MCF 10A (cell line): ENCODE results near the gene MRGPRE. TPM values are rescaled to one million over a fixed set of nuclear protein-coding genes. Genes with fewer than 3 reads are reported as not detected.
"Not testable (repeated sequence)": the region's sequence is repeated elsewhere in the genome, so short reads cannot be mapped to it uniquely, and the experiment has no call there.

ENCODE experiments used
- Bru-seq: library from RNA; stranded (reverse); fragments of 400-500 nt; gene quantifications from one replicate; lab custom pipeline; 2021; lab: Mats Ljungman, UMichigan
- BruChase-seq, 2 experiments: library from RNA; stranded (reverse); fragments of 400-500 nt; gene quantifications; one replicate each; lab custom pipeline; 2021; lab: Mats Ljungman, UMichigan
- BruUV-seq: library from RNA; stranded (reverse); fragments of 400-500 nt; replicated peaks from 2 replicates; lab custom pipeline; 2021; lab: Mats Ljungman, UMichigan
- CTCF ChIA-PET: fragments of 300-600 bp; sonication (Branson Sonifier 250); formaldehyde crosslinking; extraction: SDS; loops from one replicate; lab custom pipeline; 2021; ENCODE audit warnings: antibody characterized with exemption, inconsistent platforms; lab: Yijun Ruan, JAX
- POLR2A ChIA-PET: fragments of 300-600, 350-650 bp; sonication (Branson Sonifier 250); formaldehyde crosslinking; extraction: SDS; loops from one replicate; lab custom pipeline; 2020; ENCODE audit warnings: antibody characterized with exemption, inconsistent platforms; lab: Yijun Ruan, JAX
- DNase-seq: peaks from one replicate; pipeline ENCODE4 v3.0.0-alpha.2; 2018; ENCODE audit not compliant: unreplicated experiment
- H3K27ac Mint-ChIP-seq: one replicate; pipeline ENCODE4 v1.8.0; 2022; ENCODE audit warnings: mild to moderate bottlenecking, low read depth, mixed read lengths; ENCODE audit not compliant: unreplicated experiment
- H3K27me3 Mint-ChIP-seq: one replicate; pipeline ENCODE4 v1.8.0; 2022; ENCODE audit warnings: mixed read lengths; ENCODE audit not compliant: insufficient read depth, unreplicated experiment
- H3K36me3 Mint-ChIP-seq: one replicate; pipeline ENCODE4 v1.8.0; 2022; ENCODE audit warnings: mild to moderate bottlenecking, moderate library complexity, mixed read lengths; ENCODE audit not compliant: insufficient read depth, unreplicated experiment
- H3K4me1 Mint-ChIP-seq: one replicate; pipeline ENCODE4 v1.8.0; 2022; ENCODE audit warnings: mixed read lengths; ENCODE audit not compliant: insufficient read depth, unreplicated experiment
- H3K4me3 Mint-ChIP-seq: one replicate; pipeline ENCODE4 v1.8.0; 2022; ENCODE audit warnings: mild to moderate bottlenecking, moderate library complexity, mixed read lengths; ENCODE audit not compliant: unreplicated experiment
- H3K9me3 Mint-ChIP-seq: one replicate; pipeline ENCODE4 v1.8.0; 2022; ENCODE audit warnings: mixed read lengths; ENCODE audit not compliant: unreplicated experiment
- intact Hi-C: fragments of 100-400 bp; cut with micrococcal nuclease; formaldehyde crosslinking; loops from 2 replicates; pipeline ENCODE4 v1.14.1; 2022
- long read RNA-seq: library from polyadenylated mRNA; stranded (forward); transcript quantifications from one replicate; pipeline ENCODE4 v2.0.0, GENCODE V29; 2022
- total RNA-seq: library from RNA; stranded (reverse); gene quantifications from 2 replicates; pipeline ENCODE4 v1.2.3, GENCODE V29; 2022
- TF ChIP-seq, protein P1 (sequence below): fragments of 200-600 bp; IDR thresholded peaks from one replicate; pipeline ENCODE4 v1.8.0; 2022; ENCODE audit warnings: antibody characterized with exemption, mild to moderate bottlenecking; ENCODE audit not compliant: unreplicated experiment

Gene MRGPRE
- total RNA-seq (not detected in 2 replicates), Bru-seq, nascent RNA (percentile 13 among the genes with signal in this experiment), BruChase-seq, experiment 1, labeled RNA remaining after a 6-hour chase (not detected), BruChase-seq, experiment 2, labeled RNA remaining after a 2-hour chase (not detected)
- long read RNA-seq: 0 reads

- POLR2A ChIA-PET: no interaction called here
- TF ChIP-seq, protein P1, sequence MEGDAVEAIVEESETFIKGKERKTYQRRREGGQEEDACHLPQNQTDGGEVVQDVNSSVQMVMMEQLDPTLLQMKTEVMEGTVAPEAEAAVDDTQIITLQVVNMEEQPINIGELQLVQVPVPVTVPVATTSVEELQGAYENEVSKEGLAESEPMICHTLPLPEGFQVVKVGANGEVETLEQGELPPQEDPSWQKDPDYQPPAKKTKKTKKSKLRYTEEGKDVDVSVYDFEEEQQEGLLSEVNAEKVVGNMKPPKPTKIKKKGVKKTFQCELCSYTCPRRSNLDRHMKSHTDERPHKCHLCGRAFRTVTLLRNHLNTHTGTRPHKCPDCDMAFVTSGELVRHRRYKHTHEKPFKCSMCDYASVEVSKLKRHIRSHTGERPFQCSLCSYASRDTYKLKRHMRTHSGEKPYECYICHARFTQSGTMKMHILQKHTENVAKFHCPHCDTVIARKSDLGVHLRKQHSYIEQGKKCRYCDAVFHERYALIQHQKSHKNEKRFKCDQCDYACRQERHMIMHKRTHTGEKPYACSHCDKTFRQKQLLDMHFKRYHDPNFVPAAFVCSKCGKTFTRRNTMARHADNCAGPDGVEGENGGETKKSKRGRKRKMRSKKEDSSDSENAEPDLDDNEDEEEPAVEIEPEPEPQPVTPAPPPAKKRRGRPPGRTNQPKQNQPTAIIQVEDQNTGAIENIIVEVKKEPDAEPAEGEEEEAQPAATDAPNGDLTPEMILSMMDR: no peak
- Mint-ChIP-seq H3K36me3 (no peaks in the 10 kb centered on the region), H3K4me3 (no peak within 1 kb of the TSS), H3K9me3 (no peaks in the 10 kb centered on the region), H3K27me3 (peaks cover 56% of the 10 kb centered on the region), H3K27ac (no peak within 1 kb of the TSS), H3K4me1 (no peaks in the 10 kb centered on the region)
- BruUV-seq: no TSS peak
- DNase-seq: no peak
- intact Hi-C loops: no loop called here
- CTCF ChIA-PET: interaction anchor here (0.6 kb wide), 1 partner anchor 186 kb away, joined by 3 read pairs; no protein-coding TSS in a partner anchor
These were observed at the start of gene MRGPRE for GRCh38 chr11:3231851-3232744. MRGPRE (minus strand) TSS chr11:3232417; CDS start chr11:3228799, 3,618 bp downstream.

DNA sequence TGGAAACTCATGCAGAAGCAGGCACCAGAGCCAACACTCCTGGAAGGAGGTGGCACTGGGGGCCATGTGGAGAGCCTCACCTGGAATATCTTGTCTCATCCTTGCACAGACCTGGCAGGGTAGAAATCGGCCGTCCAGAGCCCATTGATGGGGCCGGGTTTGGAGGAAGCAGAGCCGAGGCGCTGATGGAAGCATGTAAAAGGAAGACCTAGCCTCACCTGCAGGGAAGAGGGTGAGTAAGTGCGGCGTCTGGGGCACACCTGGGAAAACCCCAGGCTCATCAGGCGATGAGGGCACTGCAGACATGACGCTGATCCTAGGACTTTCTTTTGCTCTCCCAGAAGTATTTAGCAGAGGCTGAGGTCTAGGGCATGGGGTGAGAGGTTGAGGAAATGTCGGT is 48.9 kb upstream of the MRGPRE start:
- intact Hi-C loops, H3K4me1 Mint-ChIP-seq, H3K4me3 Mint-ChIP-seq, H3K27ac Mint-ChIP-seq, H3K36me3 Mint-ChIP-seq, DNase-seq, POLR2A ChIA-PET, BruUV-seq, H3K27me3 Mint-ChIP-seq, CTCF ChIA-PET, H3K9me3 Mint-ChIP-seq: not testable (repeated sequence)

DNA sequence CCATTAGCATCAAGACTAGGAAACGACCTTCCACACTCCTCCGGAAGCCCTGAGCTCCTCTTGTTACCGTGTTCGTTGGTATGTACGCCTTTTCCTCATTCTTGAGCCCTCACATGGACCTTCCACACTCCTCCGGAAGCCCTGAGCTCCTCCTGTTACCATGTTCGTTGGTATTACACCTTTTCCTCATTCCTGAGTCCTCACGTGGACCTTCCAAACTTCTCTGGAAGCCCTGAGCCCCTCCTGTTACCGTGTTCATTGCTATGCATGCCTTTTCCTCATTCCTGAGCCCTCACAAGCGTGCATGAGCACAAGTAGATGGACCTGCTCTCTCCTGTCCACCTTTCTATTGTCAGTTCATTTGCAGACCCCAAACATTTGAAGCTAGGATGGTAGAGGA is 48.4 kb upstream of the MRGPRE start:
- H3K27me3 Mint-ChIP-seq, intact Hi-C loops, H3K36me3 Mint-ChIP-seq, H3K4me3 Mint-ChIP-seq, H3K4me1 Mint-ChIP-seq, DNase-seq, H3K9me3 Mint-ChIP-seq, BruUV-seq, CTCF ChIA-PET, H3K27ac Mint-ChIP-seq, POLR2A ChIA-PET: not testable (repeated sequence)

DNA sequence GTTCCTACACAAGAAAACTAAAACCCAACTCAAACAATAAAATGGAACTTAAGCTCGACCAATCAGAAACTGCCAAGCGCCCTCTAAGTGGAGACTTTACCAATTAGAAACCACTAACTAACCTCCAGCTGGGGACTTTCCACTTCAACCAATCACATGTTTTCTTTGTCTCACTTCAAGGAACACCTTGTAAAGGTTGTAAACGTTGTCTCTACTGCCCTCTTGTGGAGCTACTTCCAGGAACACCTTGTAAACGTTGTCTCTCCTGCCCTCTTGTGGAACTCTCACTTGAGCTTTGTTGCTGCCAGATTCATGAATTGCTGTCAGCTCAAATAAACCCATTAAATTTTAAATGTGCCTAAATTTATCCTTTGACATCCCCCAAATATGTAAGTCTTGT is 46.7 kb upstream of the MRGPRE start:
- CTCF ChIA-PET, H3K27me3 Mint-ChIP-seq, H3K4me1 Mint-ChIP-seq, H3K4me3 Mint-ChIP-seq, H3K27ac Mint-ChIP-seq, H3K9me3 Mint-ChIP-seq, BruUV-seq, DNase-seq, intact Hi-C loops, H3K36me3 Mint-ChIP-seq, POLR2A ChIA-PET: not testable (repeated sequence)

DNA sequence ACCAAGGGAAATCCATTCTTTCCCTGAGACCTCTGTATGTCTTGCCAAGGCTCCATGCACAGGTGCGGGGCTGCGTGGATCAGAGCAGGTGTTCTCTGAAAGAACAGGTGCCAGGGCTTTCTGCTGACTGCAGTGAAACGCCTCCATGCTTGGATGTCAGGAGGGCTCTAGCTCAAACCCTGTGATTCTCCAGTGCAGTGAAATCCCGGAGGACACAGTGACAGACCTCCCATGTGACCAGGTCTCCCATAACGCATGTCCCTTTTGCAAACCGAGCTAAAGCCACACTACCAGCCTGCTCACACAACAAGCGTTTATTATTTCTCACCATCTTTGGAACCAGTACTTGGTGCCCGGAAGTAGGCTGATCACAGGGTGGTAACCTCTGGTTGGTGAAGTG is 41.4 kb upstream of the MRGPRE start:
- H3K4me1 Mint-ChIP-seq, H3K4me3 Mint-ChIP-seq, H3K27me3 Mint-ChIP-seq, POLR2A ChIA-PET, intact Hi-C loops, DNase-seq, H3K27ac Mint-ChIP-seq, BruUV-seq, H3K9me3 Mint-ChIP-seq, CTCF ChIA-PET, H3K36me3 Mint-ChIP-seq: not testable (repeated sequence)

DNA sequence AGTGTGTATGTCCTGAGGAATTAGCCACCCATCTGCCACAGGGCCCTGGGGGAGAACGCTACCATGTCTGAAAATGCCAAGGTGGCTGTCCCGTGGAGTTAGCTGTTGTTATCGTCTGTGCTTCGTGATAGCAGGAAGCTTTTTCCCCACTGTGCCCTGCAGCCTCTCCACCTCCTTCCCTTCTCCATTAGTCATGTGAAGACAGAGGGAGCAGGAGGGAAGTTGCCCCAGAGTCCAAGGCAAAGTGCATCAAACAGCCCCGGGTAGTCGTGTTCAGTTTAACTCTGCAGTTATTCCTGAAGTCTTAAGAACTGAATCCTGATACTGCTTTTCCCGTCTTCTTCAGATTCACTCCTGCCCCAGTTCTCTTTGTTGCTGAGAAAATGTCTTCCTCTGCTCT is 30.3 kb upstream of the MRGPRE start:
- DNase-seq, H3K27me3 Mint-ChIP-seq, H3K36me3 Mint-ChIP-seq, intact Hi-C loops, CTCF ChIA-PET, H3K9me3 Mint-ChIP-seq, H3K4me3 Mint-ChIP-seq, POLR2A ChIA-PET, H3K4me1 Mint-ChIP-seq, BruUV-seq, H3K27ac Mint-ChIP-seq: not testable (repeated sequence)

- H3K27me3 Mint-ChIP-seq, H3K36me3 Mint-ChIP-seq, H3K4me1 Mint-ChIP-seq, H3K9me3 Mint-ChIP-seq, H3K27ac Mint-ChIP-seq, H3K4me3 Mint-ChIP-seq, DNase-seq, BruUV-seq, POLR2A ChIA-PET, intact Hi-C loops, CTCF ChIA-PET: not testable (repeated sequence)
These were observed 29.6 kb upstream of the MRGPRE start for GRCh38 chr11:3261831-3262230.

GRCh38 chr11:3257509-3257908 is 25.3 kb upstream of the MRGPRE start:
- DNase-seq, intact Hi-C loops, CTCF ChIA-PET, BruUV-seq, H3K27ac Mint-ChIP-seq, H3K9me3 Mint-ChIP-seq, H3K4me3 Mint-ChIP-seq, H3K36me3 Mint-ChIP-seq, POLR2A ChIA-PET, H3K27me3 Mint-ChIP-seq, H3K4me1 Mint-ChIP-seq: not testable (repeated sequence)
